ENCODE measurements around the gene EPHA7.

The EPHA7 gene

DNA sequence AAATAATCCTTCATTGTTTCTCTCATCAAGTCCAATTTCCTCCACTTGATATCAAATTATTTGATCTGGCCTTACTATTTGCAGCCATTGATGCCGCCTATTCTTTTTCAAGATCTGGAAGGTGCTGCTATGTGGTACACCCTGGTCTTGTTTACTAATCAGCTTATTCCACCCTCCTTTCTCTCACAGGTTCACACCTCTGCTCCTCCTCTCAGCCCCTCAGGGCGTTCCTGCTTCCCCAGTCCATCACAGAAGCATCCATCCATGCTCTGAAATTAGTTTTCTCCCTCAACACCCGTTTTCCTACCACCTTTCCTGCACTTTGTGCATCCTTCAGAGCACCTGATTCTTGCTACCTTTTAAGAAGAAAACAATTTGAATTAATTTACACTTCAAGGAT is 183.6 kb downstream of the EPHA7 start:
- DNase-seq, result no peak

DNA sequence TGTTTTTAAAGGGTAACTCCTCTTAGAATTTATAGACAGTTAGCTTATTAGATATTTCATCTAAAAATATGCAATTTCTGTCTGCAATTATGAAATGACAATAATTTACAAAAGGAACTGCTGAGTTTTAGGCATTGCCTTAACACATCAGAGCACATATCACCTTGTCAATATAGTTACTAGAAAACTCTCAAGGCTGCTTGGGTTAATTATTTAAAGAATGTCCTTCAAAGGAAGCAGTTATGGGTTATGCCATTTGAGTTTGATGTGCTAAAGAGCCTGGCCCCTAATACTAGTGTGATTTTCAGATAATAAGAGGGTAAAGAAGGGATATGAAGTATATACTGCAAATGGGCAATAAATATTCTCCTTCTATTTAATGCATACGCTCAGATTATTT is 192.5 kb downstream of the EPHA7 start:
- no peak for DNase-seq

DNA sequence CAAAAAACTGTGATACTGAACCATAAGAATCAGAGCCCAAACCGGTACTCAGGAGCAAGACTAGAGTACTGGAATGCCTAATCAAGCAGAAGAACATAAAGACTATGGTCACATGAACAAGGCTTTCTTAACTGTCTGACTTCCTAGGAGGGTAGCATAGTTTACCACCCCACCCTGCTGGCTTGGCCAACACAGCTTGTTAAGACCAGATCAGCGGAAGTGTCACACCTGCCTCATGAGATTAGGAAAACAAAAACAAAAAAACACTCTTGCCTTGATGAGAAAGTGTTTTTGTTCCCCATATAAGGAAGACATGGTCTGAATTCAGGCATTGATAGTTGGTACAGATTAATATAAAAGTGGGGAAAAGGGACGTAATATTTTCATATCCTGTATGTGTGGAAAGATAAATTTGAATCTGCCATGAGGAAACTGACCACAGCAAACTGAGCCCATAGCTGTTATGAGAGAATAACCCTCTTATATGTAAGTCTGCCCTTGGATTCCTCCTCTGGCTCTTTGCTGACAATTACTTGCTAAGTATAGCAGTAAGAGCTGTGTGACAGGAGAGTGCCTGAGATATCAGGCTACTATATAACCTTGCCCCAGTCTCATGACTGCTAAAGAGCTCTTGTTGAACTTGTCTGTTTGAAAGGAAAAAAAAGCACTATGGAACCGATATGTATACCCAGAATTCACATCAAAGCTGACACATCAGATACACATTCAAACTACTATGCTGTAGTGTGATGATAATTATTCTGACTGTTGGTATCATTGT is 197.1 kb downstream of the EPHA7 start:
- no peak for DNase-seq

DNA sequence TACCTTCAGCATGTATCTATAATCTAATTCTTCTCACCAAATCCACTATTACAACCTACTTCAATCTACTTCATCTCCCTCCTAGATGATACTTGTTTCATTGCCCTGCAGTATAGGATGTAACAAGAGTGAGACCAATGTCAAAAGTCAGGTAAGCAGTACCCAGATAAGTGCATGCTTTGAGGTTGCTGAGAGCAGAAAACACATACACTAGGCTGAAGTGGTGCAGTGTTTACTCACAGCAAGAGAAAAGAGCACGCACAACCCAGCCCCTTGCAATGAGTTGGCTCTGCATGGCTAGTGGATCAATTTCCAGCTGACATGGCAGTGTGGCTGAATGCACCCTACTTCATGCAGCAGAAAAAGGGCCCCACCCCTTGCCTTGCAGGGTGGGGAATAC is 199.9 kb downstream of the EPHA7 start:
- DNase-seq, result no peak

DNA sequence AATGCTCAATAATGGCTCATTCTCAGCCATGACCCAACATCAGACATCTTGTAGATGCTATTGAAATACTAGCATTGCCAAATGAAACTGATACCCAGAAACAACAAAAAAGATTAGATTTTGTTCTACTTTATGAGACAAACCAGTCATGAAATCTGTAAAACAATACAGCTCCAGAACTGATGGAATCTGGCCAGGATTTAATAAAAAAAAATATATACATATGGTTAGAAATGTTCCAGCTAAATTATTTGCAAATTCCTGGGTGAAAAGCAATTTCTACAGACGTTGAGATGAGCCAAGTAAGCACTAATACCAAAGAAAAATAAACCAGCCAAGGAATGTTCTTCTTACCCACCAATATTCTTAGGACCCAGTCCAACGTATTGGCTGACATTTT is 201.3 kb downstream of the EPHA7 start:
- DNase-seq, result no peak

DNA sequence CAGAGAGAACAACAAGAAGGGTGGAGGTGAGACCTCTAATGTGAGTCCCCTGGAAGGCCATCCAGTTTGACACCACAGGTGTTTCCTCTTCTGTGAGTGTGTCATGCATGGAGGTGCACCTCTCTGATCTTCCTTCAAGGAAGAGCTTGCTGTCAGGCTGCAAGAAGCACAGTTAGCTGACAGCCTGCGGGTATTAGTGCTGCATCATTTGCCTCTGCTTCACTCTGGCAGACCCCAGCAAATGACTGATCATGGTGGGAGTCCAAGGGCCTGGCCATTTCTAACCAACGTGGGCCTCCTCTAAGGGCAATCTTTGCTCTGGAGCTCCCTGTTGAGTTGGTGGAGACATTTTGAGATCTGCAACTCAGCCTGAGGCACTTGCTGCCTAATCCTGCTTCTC is 206.3 kb downstream of the EPHA7 start:
- DNase-seq, result no peak

DNA sequence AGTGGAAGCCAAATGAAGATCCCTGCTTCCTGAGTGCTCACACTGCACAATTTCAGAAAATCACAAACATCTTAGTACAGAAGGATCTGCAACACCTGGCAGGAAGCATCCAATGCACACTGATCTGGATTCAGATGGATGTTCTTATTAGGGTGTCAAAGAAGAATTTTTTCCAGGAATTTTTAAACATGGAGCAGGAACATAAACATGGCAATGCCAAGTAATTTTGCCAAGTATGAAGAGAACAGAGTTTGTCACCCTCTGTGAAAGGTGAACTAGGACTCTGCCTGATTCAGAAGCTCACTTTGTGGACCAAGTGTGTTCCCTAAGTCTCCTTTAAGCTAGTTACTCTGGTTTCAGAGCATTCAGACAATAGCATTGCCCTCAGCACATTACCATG is 208.5 kb downstream of the EPHA7 start:
- no peak for DNase-seq

DNA sequence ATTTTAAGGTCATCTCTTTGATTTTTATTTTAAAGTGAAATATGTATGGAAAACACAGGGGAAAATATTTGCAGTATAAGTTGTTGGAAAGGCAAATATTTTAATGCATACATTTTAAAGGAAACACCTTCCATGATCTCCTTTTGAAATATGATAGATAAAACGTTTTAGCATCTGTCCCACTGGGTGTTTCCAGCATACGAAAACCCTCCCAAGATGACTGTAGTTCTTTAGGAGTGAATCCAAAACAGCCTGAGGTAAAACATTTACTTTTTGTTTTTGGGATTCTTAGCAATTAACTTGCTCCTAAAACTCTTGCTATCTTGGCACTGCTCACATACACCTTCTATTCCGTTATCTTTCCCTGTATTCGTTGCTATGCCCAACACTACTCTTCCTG is 210.0 kb downstream of the EPHA7 start:
- DNase-seq, result no peak

DNA sequence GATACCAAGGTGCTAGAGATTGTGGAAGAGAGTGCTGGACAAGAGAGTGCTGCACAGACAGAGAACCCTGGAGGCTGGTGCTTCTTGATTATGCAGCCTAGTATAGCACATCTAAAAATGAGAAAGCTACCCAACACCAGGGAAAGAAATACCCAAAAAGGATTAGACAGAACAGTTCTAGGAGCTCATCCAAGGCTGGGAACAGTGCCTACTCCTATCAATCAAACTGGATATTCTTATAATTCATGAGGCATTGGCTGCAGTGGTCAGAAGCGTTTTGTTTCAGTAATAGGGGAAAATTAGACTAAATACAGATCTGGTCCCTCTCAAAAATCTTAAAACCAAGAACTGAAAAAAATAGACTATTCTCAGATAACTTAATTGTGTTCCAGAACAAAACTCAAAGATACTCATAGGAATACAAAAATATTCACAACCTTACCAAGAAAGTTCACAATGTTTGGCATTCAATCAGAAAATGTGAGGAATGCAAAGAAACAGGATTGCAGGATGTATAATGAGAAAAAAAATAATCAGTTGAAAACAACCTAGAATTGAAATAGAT is 222.9 kb downstream of the EPHA7 start:
- DNase-seq, result no peak

DNA sequence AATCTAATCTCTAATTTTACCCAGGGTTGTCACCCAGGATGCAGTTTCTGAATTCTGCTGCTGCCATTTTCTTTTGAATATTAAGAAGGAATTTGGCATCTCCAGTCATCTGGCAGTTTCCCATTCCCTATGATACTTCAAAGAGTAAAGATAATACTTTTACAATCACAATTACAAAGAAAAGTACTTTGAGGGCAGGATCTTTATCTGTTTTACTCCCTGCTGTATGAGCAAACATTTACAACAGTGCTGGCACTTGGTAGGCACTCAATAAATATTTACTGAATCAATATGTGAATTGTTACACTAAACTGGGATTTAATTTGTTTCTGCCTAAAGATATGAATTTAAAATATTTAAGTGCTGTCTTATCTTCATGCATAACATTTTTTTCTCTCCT is 224.9 kb downstream of the EPHA7 start:
- no peak for DNase-seq

DNA sequence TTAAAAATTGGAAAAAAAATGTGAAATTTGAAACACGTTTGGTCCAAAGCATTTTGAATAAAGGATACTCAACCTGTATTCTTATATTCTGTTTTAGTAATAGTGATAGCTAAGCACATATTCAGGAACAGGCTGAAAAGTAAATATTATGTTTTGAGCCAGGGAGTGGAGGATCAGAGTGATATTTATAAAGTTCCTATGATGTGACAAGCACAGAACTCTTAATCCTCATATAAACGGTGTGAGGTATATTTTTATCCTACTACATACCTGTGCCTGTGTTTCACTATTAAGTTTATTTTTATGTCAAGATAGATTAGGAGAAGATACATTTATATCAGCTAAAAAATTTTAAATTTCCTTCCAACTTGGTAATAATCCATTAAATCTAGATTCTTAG is 225.5 kb downstream of the EPHA7 start:
- DNase-seq, result no peak
